ENCODE measurements around the gene IGSF8. TPM values are rescaled to one million over a fixed set of nuclear protein-coding genes. Genes with fewer than 3 reads are reported as not detected.

Gene IGSF8
- total RNA-seq, 1 experiment from 2014 or later: 56.2 TPM

DNA sequence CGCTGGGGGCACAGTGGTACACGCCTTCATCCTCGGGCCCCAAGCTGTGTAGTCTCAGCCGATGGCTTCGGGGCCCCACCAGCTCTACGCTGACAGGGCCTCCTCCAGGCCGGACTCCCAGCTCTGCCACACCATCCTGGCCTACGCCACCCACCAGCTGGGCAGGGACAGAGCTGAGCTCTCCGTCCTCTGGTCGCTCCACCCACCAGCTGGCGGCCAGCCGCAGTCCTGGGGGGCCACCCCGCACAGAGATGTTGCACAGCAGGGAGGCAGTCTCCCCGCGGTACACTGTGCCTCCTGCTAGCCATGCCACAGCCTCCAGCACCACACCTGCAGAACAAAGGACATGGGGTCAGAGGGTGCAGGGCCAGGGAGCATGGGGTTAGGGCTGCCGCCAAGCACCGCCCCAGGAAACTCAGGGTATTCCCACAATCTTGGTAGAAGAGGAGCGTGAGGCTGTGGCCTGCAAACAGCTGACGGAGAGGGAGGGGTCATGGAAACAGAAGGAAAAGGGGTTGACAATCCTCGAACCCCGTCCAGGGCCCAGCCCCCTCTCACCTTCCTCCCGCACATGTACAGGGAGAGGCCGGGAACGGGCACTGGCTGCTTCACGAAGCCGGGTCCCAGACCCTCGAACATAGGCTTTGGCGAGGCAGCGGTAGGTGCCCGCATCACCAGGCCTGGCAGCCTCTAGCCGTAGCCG lies 5.9 kb downstream of the IGSF8 start:
- H3K23me2 ChIP-seq (ENCODE audit: insufficient read length, low read depth, low read length, poor library complexity, severe bottlenecking): peaks cover 3% of the 10 kb centered on the region
- no peak overlapping the region for H3K14ac ChIP-seq (ENCODE audit: insufficient read depth, low read length)
- H3K56ac ChIP-seq (ENCODE audit: insufficient read length, low read depth, low read length): no peak overlapping the region
- H4K5ac ChIP-seq (ENCODE audit: insufficient read length, low read depth, low read length): no peak overlapping the region
- H4K8ac ChIP-seq (replicated peaks; ENCODE audit: insufficient read length, low read depth, low read length): no peak overlapping the region
- H3K27ac ChIP-seq (ENCODE audit: insufficient read length, low read depth, low read length): no peak overlapping the region
- H3K79me2 ChIP-seq (ENCODE audit: insufficient read depth, low read length): peaks cover 3% of the 10 kb centered on the region; the same call in 1 of the 2 replicates
- no peak for DNase-seq
- H2BK120ac ChIP-seq (ENCODE audit: low read depth, low read length, poor library complexity, severe bottlenecking): no peak overlapping the region
- H4K20me1 ChIP-seq (ENCODE audit: control insufficient read depth, insufficient read depth, insufficient read length): no peaks in the 10 kb centered on the region
- H3K4me1 ChIP-seq (ENCODE audit: insufficient read depth, low read length): peaks cover 19% of the 10 kb centered on the region
- no peak overlapping the region for H3T11ph ChIP-seq (ENCODE audit: low read length)
- no peaks in the 10 kb centered on the region for H3K9me3 ChIP-seq (ENCODE audit: control insufficient read depth, low read depth, low read length)
- H2BK15ac ChIP-seq (ENCODE audit: low read depth, low read length): no peak overlapping the region
- no peaks in the 10 kb centered on the region; the same call in 1 of the 2 replicates for H3K27me3 Mint-ChIP-seq (ENCODE audit: low read depth)
- no peak overlapping the region for H2AFZ ChIP-seq (ENCODE audit: low read length)
- H3K4ac ChIP-seq (ENCODE audit: low read depth, low read length): no peak overlapping the region
- no peak overlapping the region for H2BK12ac ChIP-seq (ENCODE audit: insufficient read length, low read depth, low read length)
- no peaks in the 10 kb centered on the region for H3K79me1 ChIP-seq (ENCODE audit: insufficient read depth, low read depth, low read length, poor library complexity, severe bottlenecking)
- no peak overlapping the region for H2AK5ac ChIP-seq (ENCODE audit: insufficient read length, low read length)
- no CpG with 5 or more reads among the region's 32 CpGs for WGBS (ENCODE audit: extremely low coverage, insufficient read length, low lambda C conversion rate)
- peak overlapping the region in 2 of 3 experiments; percentile 44 to 61; a peak in 1 of 7 replicates for H3K27ac Mint-ChIP-seq
- TF ChIP-seq, protein P1, sequence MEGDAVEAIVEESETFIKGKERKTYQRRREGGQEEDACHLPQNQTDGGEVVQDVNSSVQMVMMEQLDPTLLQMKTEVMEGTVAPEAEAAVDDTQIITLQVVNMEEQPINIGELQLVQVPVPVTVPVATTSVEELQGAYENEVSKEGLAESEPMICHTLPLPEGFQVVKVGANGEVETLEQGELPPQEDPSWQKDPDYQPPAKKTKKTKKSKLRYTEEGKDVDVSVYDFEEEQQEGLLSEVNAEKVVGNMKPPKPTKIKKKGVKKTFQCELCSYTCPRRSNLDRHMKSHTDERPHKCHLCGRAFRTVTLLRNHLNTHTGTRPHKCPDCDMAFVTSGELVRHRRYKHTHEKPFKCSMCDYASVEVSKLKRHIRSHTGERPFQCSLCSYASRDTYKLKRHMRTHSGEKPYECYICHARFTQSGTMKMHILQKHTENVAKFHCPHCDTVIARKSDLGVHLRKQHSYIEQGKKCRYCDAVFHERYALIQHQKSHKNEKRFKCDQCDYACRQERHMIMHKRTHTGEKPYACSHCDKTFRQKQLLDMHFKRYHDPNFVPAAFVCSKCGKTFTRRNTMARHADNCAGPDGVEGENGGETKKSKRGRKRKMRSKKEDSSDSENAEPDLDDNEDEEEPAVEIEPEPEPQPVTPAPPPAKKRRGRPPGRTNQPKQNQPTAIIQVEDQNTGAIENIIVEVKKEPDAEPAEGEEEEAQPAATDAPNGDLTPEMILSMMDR (conservative IDR thresholded peaks at IDR 0.05): no peak
- no peak overlapping the region for H3K23ac ChIP-seq (ENCODE audit: insufficient read length, low read depth, low read length)
- no peak overlapping the region for H4K91ac ChIP-seq (ENCODE audit: insufficient read length, low read depth, low read length)
- H3K4me2 ChIP-seq (ENCODE audit: insufficient read depth, insufficient read length, low read length): no peak overlapping the region
- H2BK20ac ChIP-seq (ENCODE audit: low read depth, low read length, poor library complexity, severe bottlenecking): no peak overlapping the region
- H2BK5ac ChIP-seq (ENCODE audit: insufficient read length, low read length): no peak overlapping the region
- no peaks in the 10 kb centered on the region for H3K27me3 ChIP-seq (ENCODE audit: insufficient read depth, low read length)
- no peak overlapping the region for H3K18ac ChIP-seq (ENCODE audit: insufficient read length, low read depth, low read length)
- H3K4me1 Mint-ChIP-seq: peaks cover 29 to 32% of the 10 kb centered on the region in 2 experiments
- no peaks in the 10 kb centered on the region for H3K9me3 Mint-ChIP-seq
- H3K36me3 Mint-ChIP-seq (ENCODE audit: insufficient read depth in 1 of 3, low read depth in 3 of 3): peaks cover 13 to 43% (median 40%) of the 10 kb centered on the region in 3 experiments
- H3K9ac ChIP-seq (ENCODE audit: extremely low read depth, insufficient read length, low read length): no peak overlapping the region
- H3K4me3 Mint-ChIP-seq: no peak overlapping the region

Data from H9 (cell line).